ENCODE results near the gene FRAS1.

- no peak for TF ChIP-seq CTCF (conservative IDR thresholded peaks at IDR 0.05)
- TF ChIP-seq EZH2 (IDR thresholded peaks at IDR 0.05; ENCODE audit: low read depth), result no peak
Measured at GRCh38 chr4:78145622-78146021, 88.5 kb downstream of the FRAS1 start.
